ENCODE measurements around the gene SEPTIN5.

Gene SEPTIN5

GRCh38 chr22:19666673-19667593 is 47.4 kb upstream of the SEPTIN5 start:
- Histone ChIP-seq H3K9me3 (ENCODE audit: insufficient read depth, low read depth, low read length) (no peaks in the 10 kb centered on the region), H3K27me3 (ENCODE audit: insufficient read depth, low read length, poor library complexity, severe bottlenecking) (no peaks in the 10 kb centered on the region), H3K4me1 (ENCODE audit: insufficient read depth, low read length, poor library complexity, severe bottlenecking) (peaks cover 9% of the 10 kb centered on the region), H3K79me2 (ENCODE audit: insufficient read depth, low read length) (no peaks in the 10 kb centered on the region), H3K9me2 (replicated peaks; ENCODE audit: low read depth, low read length) (no peaks in the 10 kb centered on the region), H3K36me3 (ENCODE audit: insufficient read depth, low read length) (no peaks in the 10 kb centered on the region), H2AFZ (ENCODE audit: low read length) (no peak overlapping the region), H3F3A (ENCODE audit: low read depth) (no peaks in the 10 kb centered on the region), H3K4me2 (ENCODE audit: low read depth, low read length, poor library complexity, severe bottlenecking) (no peak overlapping the region), H3K4me3 (ENCODE audit: low read length, poor library complexity, severe bottlenecking) (no peak overlapping the region), H4K20me1 (ENCODE audit: insufficient read depth, low read length, poor library complexity, severe bottlenecking) (no peaks in the 10 kb centered on the region), H3K9ac (ENCODE audit: low read depth, low read length, poor library complexity, severe bottlenecking) (no peak overlapping the region)
- TF ChIP-seq EZH2phosphoT487 (IDR thresholded peaks at IDR 0.05; ENCODE audit: borderline replicate concordance): no peak
- no peak for TF ChIP-seq CTCF (conservative IDR thresholded peaks at IDR 0.05; ENCODE audit: low read length)

GRCh38 chr22:19667872-19668740 is 46.2 kb upstream of the SEPTIN5 start:
- H3K4me2 ChIP-seq (ENCODE audit: low read depth, low read length, poor library complexity, severe bottlenecking): no peak overlapping the region
- H3K79me2 ChIP-seq (ENCODE audit: insufficient read depth, low read length): no peaks in the 10 kb centered on the region
- no peaks in the 10 kb centered on the region for H4K20me1 ChIP-seq (ENCODE audit: insufficient read depth, low read length, poor library complexity, severe bottlenecking)
- H3K9ac ChIP-seq (ENCODE audit: low read depth, low read length, poor library complexity, severe bottlenecking): no peak overlapping the region
- H3K4me1 ChIP-seq (ENCODE audit: insufficient read depth, low read length, poor library complexity, severe bottlenecking): peaks cover 7% of the 10 kb centered on the region
- H2AFZ ChIP-seq (ENCODE audit: low read length): no peak overlapping the region
- no peak overlapping the region for H3K4me3 ChIP-seq (ENCODE audit: low read length, poor library complexity, severe bottlenecking)
- H3F3A ChIP-seq (ENCODE audit: low read depth): no peaks in the 10 kb centered on the region
- TF ChIP-seq CTCF (conservative IDR thresholded peaks at IDR 0.05; ENCODE audit: low read length): no peak
- no peak for TF ChIP-seq EZH2phosphoT487 (IDR thresholded peaks at IDR 0.05; ENCODE audit: borderline replicate concordance)
- H3K9me3 ChIP-seq (ENCODE audit: insufficient read depth, low read depth, low read length): no peaks in the 10 kb centered on the region
- no peaks in the 10 kb centered on the region for H3K27me3 ChIP-seq (ENCODE audit: insufficient read depth, low read length, poor library complexity, severe bottlenecking)
- H3K9me2 ChIP-seq (replicated peaks; ENCODE audit: low read depth, low read length): no peaks in the 10 kb centered on the region
- H3K36me3 ChIP-seq (ENCODE audit: insufficient read depth, low read length): no peaks in the 10 kb centered on the region

GRCh38 chr22:19668748-19669147 is 45.6 kb upstream of the SEPTIN5 start:
- Histone ChIP-seq H3K9ac (ENCODE audit: low read depth, low read length, poor library complexity, severe bottlenecking) (no peak overlapping the region), H3K9me2 (replicated peaks; ENCODE audit: low read depth, low read length) (no peaks in the 10 kb centered on the region), H3F3A (ENCODE audit: low read depth) (no peaks in the 10 kb centered on the region), H3K9me3 (ENCODE audit: insufficient read depth, low read depth, low read length) (no peaks in the 10 kb centered on the region), H3K4me2 (ENCODE audit: low read depth, low read length, poor library complexity, severe bottlenecking) (no peak overlapping the region), H4K20me1 (ENCODE audit: insufficient read depth, low read length, poor library complexity, severe bottlenecking) (no peaks in the 10 kb centered on the region), H3K27me3 (ENCODE audit: insufficient read depth, low read length, poor library complexity, severe bottlenecking) (no peaks in the 10 kb centered on the region), H3K79me2 (ENCODE audit: insufficient read depth, low read length) (no peaks in the 10 kb centered on the region), H3K36me3 (ENCODE audit: insufficient read depth, low read length) (no peaks in the 10 kb centered on the region), H3K4me1 (ENCODE audit: insufficient read depth, low read length, poor library complexity, severe bottlenecking) (peaks cover under 1% of the 10 kb centered on the region), H3K4me3 (ENCODE audit: low read length, poor library complexity, severe bottlenecking) (no peak overlapping the region), H2AFZ (ENCODE audit: low read length) (no peak overlapping the region)
- TF ChIP-seq EZH2phosphoT487 (IDR thresholded peaks at IDR 0.05; ENCODE audit: borderline replicate concordance): no peak
